Subcutaneous adipose tissue (tissue), 4 donors: Measurements from ENCODE around the gene ACP6. TPM values are rescaled to one million over a fixed set of nuclear protein-coding genes. Genes with fewer than 3 reads are reported as not detected.

ENCODE experiments used
- total RNA-seq, 4 donors: library from RNA; depleted of rRNA; stranded (reverse); fragments of >200 nt; gene quantifications; one replicate each; pipeline ENCODE4 v1.1.0, GENCODE V29; 2016
- TF ChIP-seq, protein P1 (sequence below): fragments of 450-650 bp; IDR thresholded peaks from one replicate; pipeline ENCODE4 v1.5.1; 2016; ENCODE audit warnings: low read depth, mild to moderate bottlenecking, control low read depth, antibody characterized with exemption, moderate library complexity

The ACP6 gene
- total RNA-seq, 4 donors from 2014 or later, result 4.2 to 19.2 (median 7.5) TPM

DNA sequence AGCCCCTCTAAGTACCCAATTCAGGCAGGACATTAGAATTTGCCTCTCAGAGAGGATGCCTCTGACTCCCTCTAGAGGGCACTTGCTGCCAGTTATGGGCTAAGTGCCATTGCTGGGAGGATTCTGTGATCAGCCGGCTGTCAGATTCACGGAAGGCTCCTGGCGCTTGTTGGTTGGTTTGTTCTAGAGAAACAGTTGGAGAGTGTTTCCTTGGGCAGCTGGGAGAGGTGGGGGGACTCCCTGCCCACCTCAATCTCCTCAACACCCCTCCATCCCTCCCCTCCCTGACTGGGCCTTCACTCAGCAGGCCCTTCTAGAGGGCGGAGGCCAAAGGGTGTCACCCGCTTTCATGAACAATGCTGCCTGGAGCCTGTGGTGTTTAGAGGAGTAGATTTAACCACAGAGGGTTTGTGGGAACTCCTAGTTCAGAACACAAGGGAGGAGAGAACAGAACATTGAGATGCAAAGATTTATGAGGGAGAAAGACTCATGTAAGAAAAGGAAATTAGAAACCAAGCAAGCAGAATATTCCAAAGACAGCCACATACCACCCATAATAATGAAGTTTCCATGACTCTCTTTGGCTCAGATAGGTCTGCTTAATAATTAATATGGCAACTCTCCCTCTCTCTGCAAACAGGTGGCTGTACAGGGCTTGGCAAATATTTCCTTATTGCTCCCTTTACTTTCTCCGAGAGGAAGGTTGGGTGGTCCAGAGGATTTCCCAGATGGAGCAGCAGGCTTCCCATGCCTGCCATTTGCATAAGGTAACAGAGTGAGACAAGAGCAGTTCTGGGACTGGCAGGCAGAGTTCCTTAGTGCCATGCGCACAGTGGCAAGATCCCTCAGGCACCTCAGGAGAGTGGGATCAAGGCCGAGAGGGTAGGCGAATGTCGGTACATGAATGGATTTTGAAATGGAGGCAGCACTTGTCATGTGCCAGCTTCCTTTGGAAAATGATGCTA lies 30.0 kb upstream of the ACP6 start:
- TF ChIP-seq, protein P1, sequence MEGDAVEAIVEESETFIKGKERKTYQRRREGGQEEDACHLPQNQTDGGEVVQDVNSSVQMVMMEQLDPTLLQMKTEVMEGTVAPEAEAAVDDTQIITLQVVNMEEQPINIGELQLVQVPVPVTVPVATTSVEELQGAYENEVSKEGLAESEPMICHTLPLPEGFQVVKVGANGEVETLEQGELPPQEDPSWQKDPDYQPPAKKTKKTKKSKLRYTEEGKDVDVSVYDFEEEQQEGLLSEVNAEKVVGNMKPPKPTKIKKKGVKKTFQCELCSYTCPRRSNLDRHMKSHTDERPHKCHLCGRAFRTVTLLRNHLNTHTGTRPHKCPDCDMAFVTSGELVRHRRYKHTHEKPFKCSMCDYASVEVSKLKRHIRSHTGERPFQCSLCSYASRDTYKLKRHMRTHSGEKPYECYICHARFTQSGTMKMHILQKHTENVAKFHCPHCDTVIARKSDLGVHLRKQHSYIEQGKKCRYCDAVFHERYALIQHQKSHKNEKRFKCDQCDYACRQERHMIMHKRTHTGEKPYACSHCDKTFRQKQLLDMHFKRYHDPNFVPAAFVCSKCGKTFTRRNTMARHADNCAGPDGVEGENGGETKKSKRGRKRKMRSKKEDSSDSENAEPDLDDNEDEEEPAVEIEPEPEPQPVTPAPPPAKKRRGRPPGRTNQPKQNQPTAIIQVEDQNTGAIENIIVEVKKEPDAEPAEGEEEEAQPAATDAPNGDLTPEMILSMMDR, result no peak

DNA sequence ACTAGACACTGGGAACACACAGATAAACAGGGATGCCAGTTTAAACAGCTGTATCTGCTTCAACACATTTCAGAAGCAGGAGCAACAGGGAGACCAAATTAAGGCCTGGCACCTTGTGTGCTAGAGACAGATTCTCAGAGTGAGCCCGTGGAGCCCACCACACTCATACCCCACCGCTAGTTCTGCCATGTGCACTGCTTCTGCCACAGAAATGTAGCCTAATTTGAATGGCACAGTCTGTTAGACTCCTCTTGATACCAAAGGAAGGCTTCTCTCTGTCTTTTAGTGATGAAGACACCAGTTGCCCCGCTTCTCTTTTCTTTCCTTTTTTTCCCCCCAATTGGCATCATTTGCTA lies 29.3 kb upstream of the ACP6 start:
- TF ChIP-seq, protein P1, result no peak

DNA sequence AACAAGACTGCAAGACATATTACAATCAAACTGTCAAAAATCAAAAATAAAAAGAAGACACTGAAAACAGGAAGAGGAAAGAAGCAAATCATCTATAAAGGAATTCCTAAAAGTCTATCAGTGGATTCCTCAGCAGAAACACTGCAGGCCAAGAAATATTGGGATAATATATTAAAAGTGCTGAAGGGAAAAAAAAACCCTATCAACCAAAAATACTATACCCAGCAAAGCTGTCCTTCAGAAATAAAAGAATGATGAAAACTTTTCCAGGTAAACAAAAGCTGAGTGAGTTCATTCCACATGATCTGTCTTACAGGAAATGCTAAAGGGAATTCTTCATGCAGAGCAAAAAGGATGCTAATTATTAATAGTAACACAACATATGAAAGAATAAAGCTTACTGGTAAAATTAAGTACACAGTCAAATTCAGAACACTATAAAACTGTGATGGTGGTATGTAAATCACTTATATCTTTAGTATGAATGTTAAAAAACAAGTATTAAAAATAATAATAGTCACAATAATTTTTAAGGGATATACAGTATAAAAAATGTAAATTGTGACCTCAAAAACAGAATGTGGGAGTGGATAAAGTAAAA lies 12.9 kb upstream of the ACP6 start:
- TF ChIP-seq, protein P1, result no peak

DNA sequence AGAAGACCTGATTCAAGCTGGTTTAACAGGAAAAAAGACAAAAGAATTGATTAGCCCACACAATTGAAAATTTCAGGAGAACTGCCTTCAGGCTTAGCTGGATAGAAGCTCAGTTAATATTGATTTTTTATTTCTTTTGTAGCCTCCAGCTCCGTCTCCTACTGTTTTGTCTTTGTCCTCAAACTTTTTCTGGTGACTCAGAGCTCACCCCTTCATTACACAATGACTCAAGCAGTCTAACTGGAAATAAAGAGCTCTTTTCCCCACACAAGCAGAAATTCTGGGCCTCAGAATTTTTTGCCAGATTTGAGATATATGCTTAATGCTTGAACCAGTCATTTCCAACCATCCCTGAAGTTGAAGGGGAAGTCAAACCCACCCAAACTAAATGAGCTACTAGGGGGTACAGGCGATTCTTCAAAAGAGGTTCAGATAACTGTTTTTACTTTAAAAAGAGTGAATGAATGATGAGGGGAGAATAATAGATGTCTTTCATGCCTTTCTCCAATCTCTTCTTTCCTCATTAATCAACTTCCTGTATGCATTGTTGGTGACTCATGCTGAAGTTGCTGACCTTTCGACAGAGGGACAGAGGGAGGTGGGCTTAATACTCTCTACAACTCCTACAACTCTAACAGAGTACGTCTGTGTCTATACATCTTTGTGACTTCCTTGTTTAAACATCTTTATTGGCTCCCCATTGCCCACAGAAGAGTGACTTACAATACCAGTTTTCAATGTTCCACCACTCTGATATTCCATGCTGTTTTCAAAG lies 6.2 kb upstream of the ACP6 start:
- TF ChIP-seq, protein P1, result no peak

DNA sequence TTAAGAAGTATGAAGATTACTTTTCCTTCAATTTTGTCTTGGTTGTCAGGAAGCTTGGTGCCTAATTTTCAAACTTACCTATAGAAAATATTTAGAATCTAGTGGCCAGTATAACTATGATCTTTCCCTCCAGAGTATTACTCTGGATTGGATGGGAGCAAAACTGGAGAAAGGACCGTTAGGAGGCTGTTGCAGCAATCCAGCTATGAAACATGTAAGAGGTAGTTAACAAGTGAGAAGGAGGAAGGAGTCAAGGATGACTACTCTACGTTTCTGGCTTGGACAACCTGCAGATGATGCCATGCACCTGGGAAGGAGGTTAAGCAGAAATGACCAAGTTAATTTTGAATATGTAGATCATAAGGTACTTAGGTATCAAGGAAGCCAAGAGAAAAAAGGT lies 3.5 kb upstream of the ACP6 start:
- TF ChIP-seq, protein P1, result no peak

DNA sequence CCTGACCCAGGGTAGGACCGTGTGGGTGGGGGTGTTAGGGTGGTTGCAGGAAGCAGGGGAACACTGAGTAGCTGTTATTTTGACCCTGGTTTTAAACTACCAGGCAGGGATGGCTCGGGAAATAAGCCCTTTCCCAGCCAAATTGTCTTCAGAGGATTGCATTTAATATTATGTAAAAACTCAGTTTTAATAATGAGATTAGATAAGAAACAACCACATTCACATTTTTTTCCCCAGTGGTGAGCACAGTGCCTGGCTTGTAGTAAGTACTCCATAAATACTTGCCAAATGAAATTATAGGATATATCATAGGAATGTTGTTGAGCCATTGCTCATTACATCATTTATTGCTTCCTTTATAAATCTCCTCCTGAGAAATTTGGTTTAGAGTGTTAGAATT lies 3.1 kb upstream of the ACP6 start:
- TF ChIP-seq, protein P1, result no peak
